Kidney (tissue), 14 donors: ENCODE measurements around the gene ARHGEF7. TPM values are rescaled to one million over a fixed set of nuclear protein-coding genes. Genes with fewer than 3 reads are reported as not detected.

ENCODE experiments used
- DNase-seq, 5 donors: peaks; one replicate each; pipeline ENCODE4 v3.0.0-alpha.2; 2013 to 2020
- FAIRE-seq: peaks from 2 replicates; lab custom pipeline; 2012; peaks lifted over from hg19 to GRCh38; lab: Jason Lieb, UNC
- H3K27ac ChIP-seq, 2 donors: one replicate each; pipeline ENCODE4 v1.7.0; 2013; ENCODE audit warnings: low read depth in 2 of 2, low read length in 2 of 2, inconsistent platforms in 1 of 2
- H3K27me3 ChIP-seq: one replicate; pipeline ENCODE4 v1.7.1; 2013; ENCODE audit warnings: low read length, inconsistent platforms; ENCODE audit not compliant: control insufficient read depth, insufficient read depth
- H3K36me3 ChIP-seq, 3 donors: one replicate each; pipeline versions ENCODE4 v1.7.0 to v1.7.1; 2013; ENCODE audit warnings: low read length in 3 of 3, control low read depth in 1 of 3, inconsistent platforms in 1 of 3; ENCODE audit not compliant: insufficient read depth in 3 of 3, control insufficient read depth in 2 of 3
- H3K4me1 ChIP-seq, 3 donors: one replicate each; pipeline versions ENCODE4 v1.7.0 to v1.7.1; 2013; ENCODE audit warnings: low read length in 3 of 3, inconsistent platforms in 1 of 3, low read depth in 1 of 3; ENCODE audit not compliant: control insufficient read depth in 2 of 3, insufficient read depth in 2 of 3
- H3K4me3 ChIP-seq, 3 donors: one replicate each; pipeline versions ENCODE4 v1.7.0 to v1.8.1; 2013; ENCODE audit warnings: low read length in 3 of 3, control low read depth in 1 of 3, inconsistent platforms in 1 of 3
- H3K9ac ChIP-seq, 3 donors: one replicate each; pipeline versions ENCODE4 v1.7.0 to v1.7.1; 2013; ENCODE audit warnings: low read length in 3 of 3, control low read depth in 1 of 3, inconsistent platforms in 1 of 3
- H3K9me3 ChIP-seq, 3 donors: one replicate each; pipeline versions ENCODE4 v1.7.0 to v1.7.1; 2013; ENCODE audit warnings: low read length in 3 of 3, control low read depth in 1 of 3, inconsistent platforms in 1 of 3; ENCODE audit not compliant: control insufficient read depth in 2 of 3, insufficient read depth in 1 of 3
- intact Hi-C: fragments of 100-400 bp; cut with DNase I; formaldehyde crosslinking; loops from one replicate; pipeline ENCODE4 v1.11.1; 2022
- polyA plus RNA-seq: library from polyadenylated mRNA; stranded (reverse); fragments of 350-450 nt; fragmentation: Illumina TruSeq; extraction: RNeasy Lipid Tissue Mini Kit (QIAGEN cat#74804); gene quantifications from one replicate; pipeline ENCODE4 v1.2.3, GENCODE V29; 2014; ENCODE audit warnings: low read depth, low replicate concordance; ENCODE audit not compliant: insufficient read depth
- total RNA-seq: library from RNA; stranded (reverse); fragmentation: NEBNext Ultra II Directional; extraction: Animal tissue kit (Norgen Biotek cat#: 25700); gene quantifications from one replicate; pipeline ENCODE4 v1.2.1, GENCODE V29; 2021
- TF ChIP-seq, protein P1 (sequence below): IDR thresholded peaks from 3 replicates; pipeline ENCODE4 v1.5.1; 2012; ENCODE audit warnings: mild to moderate bottlenecking, moderate library complexity, borderline replicate concordance; ENCODE audit not compliant: insufficient read depth; ENCODE audit errors: extremely low read depth
- donor health status: control.
- donor health status: control.
- donor health status: control.
- donor health status: control.
- donor health status: control.
- donor health status: DM: yes; HTN: yes; CAD: no.
- donor health status: Normal renal cell carcinoma (clear cell type).

ARHGEF7 gene
- total and polyA plus RNA-seq, 2 donors from 2014 or later = 17.9 to 56.4 TPM

DNA sequence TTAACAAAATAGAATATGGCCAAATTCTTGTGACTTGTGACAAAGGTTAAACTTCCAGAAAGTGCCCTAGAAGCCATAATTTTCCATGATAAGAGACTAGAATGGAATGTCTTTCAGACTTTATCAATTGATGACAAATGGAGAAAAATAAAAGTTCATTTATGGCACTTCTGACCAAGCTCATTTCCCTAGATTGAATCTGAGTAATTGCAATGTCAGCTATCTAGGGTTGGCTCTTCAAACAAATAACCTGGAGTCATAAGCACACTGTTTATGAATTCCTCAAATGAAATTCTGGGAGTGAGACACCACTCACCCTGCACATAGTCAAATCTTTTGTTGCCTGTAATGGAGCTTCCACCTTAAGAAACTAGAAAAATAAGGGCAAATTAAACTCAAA lies 11.4 kb downstream of the ARHGEF7 start:
- no peaks in the 10 kb centered on the region for H3K36me3 ChIP-seq
- TF ChIP-seq, protein P1, sequence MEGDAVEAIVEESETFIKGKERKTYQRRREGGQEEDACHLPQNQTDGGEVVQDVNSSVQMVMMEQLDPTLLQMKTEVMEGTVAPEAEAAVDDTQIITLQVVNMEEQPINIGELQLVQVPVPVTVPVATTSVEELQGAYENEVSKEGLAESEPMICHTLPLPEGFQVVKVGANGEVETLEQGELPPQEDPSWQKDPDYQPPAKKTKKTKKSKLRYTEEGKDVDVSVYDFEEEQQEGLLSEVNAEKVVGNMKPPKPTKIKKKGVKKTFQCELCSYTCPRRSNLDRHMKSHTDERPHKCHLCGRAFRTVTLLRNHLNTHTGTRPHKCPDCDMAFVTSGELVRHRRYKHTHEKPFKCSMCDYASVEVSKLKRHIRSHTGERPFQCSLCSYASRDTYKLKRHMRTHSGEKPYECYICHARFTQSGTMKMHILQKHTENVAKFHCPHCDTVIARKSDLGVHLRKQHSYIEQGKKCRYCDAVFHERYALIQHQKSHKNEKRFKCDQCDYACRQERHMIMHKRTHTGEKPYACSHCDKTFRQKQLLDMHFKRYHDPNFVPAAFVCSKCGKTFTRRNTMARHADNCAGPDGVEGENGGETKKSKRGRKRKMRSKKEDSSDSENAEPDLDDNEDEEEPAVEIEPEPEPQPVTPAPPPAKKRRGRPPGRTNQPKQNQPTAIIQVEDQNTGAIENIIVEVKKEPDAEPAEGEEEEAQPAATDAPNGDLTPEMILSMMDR = no peak
- H3K9me3 ChIP-seq = no peaks in the 10 kb centered on the region
- no peak overlapping the region for H3K9ac ChIP-seq
- H3K4me1 ChIP-seq = no peaks in the 10 kb centered on the region
- intact Hi-C loops = no loop called here
- no peak for DNase-seq
- no peaks in the 10 kb centered on the region for H3K27me3 ChIP-seq
- FAIRE-seq = no peak
- H3K4me3 ChIP-seq = no peak overlapping the region
- H3K27ac ChIP-seq = no peak overlapping the region

DNA sequence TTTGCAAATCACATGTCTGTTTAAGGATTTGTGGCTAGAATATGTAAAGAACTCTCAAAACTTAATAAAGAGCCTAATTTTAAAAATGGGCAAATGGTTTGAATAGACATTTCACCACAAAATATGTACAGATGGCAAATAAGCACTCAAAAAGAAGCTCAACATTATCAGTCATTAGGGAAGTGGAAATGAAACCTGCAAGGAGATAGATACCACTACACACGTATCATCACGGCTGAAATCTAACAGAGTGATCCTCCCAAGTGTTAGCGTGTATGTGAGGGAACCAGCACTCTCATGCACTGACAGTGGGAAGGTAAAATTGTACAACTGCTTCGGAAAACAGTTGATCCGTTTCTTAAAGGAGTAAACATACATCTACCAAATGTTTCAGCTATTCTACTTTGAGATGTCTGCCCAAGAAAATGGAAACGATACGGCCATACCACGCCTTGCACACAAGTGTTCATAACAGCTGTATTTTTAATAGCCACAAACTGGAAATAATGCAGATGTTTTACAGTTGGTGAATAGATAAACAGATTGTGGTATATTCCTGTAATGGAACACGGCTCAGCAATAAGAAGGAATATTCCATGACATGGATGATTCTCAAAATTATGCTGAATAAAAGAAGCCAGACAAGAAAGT lies 14.5 kb downstream of the ARHGEF7 start:
- Histone ChIP-seq H3K4me3 (no peak overlapping the region), H3K36me3 (peaks cover 0 to 4% (median 0%) of the 10 kb centered on the region in 3 donors), H3K27ac (no peak overlapping the region), H3K9ac (no peak overlapping the region), H3K4me1 (no peaks in the 10 kb centered on the region), H3K27me3 (no peaks in the 10 kb centered on the region), H3K9me3 (no peaks in the 10 kb centered on the region)
- DNase-seq (no peak), FAIRE-seq (no peak)
- intact Hi-C loops = no loop called here
- TF ChIP-seq, protein P1 = no peak

DNA sequence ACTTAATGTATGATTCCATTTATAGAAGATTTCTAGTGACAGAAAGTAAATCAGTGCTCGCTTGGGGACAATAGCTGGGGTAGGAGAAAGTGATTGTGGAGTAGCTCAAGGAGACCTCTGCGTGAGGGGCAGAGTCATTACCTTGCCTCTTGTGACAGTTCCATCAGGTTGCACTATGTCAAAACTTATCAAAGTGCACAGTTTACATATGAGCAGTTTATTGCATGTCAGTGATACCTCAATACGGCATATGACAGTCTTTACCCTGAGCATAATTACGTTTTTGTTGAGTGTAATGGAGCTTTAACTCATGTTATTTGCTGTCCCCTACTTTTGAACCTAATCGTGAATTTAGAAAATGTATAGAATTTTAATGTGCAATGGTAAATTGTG lies 15.0 kb downstream of the ARHGEF7 start:
- DNase-seq = no peak
- FAIRE-seq = no peak
- Histone ChIP-seq H3K27me3 (no peaks in the 10 kb centered on the region), H3K9me3 (no peaks in the 10 kb centered on the region), H3K27ac (no peak overlapping the region), H3K4me1 (no peaks in the 10 kb centered on the region), H3K4me3 (no peak overlapping the region), H3K36me3 (peaks cover 0 to 4% (median 0%) of the 10 kb centered on the region in 3 donors), H3K9ac (no peak overlapping the region)
- intact Hi-C loops = no loop called here
- TF ChIP-seq, protein P1 = no peak
